Fibroblast of gingiva (primary cell): ENCODE results near the gene ERFL.

Experiments
- DNase-seq: peaks from one replicate; pipeline ENCODE4 v3.0.0-alpha.2; 2011; ENCODE audit warnings: low read depth

ERFL gene

DNA sequence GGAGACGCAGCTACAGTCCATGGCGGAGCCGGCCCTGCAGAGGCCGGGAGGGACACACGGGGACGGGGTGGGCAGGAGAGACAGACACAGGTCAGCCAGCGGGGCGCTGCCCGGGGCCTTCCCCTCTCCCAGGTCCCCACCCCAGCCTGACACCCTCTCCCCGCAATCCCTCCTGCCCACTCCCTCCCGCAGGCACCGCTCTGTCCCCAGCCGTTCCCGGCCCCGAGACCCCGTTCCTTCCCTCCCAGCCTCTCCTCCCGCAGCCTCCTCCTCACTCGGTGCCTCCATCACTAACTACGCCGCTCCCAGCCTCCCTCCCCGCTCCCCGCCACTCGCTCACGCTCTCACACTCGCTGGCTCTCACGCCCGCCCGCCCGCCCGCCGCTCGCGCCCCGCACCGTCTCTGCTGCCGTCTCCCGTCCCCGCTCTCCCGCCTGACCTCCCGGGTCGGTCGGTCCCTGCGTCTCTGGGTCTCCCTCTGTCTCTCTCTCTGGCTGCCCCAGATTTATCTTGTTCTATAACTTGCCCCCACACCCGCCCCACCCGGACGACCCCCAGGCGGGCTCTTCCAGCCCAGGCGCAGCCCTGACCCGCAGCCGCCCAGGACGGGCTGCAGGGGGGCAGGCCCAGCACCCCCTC is 15.2 kb downstream of the ERFL start:
- DNase-seq = no peak

DNA sequence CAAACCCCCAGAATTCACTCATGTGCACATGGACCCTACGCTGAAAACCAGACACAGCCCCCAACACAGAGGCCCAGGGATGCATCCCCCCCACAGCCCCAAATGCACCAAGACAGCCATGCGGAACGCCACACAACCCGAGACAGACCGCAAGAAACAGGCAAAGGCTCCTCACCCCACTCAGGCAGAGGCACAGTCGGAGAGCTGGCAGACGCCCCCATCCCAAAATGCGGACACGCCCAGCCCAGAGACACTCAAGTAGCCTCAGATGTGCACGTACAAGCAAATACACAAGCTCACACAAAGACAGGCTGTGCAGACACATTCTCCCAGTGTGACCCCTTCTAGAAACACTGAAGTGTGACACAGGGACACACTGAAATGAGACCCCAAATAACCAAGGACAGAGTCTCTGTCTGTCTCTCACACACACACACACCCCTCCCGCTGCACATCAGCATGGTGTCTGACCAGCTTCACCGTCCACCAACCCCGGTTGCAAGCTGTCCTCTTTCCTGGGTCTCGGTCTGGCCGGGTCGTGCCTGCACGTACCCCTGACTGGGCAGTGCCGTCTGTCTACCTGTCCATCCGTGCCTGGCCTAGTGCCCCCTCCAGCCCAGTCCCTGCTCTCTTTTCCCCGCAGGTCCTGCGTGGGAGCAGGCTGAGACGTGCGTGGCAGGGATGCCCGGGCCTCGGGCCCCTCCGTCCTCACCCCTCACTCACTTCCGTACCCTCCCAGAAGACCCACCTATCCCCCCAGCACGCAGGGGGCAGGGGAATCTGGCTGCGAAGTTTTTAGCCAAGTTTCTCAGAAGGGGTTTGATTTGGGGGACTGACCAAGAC is 16.1 kb downstream of the ERFL start:
- DNase-seq = no peak

DNA sequence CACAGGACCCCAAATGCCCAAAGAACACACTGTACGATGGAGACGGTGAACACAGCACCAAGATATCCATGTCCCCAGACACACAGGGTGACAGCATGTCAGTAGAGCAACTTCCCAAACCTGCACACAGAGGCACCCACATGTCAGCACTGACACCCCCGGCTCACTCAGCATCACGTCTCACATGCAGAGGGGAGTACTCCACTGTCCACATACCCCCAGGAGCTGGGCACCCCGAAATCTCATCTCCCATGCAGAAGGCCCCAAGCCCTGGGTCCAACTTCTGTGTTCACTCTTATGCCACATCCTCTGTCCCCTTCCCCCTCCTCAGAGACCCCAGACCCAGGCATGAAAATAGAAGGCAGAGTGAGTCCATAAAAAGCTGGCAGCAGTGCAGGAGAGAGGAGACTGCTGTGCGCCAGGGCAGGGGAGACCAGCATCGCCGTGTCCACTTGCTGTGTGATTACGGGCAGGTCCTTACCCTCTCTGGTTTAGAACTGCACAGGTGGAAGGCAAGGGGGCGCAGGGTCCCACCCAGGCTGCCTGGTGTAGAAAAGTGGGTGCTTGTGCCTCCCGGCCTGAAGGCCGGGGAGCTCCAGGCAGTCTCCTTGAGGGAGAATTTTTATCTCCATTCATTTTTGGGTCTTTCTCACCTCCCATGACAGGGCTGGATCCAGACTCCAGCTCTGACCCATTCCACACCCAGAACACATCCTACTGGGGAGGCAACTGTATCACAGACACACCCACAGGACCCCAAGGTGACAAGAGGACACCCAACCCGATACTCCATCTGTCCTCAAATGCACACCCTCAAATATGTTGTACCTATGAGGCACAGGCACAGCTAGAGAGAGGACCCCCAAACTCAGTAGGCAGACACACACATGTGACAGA is 17.0 kb downstream of the ERFL start:
- no peak for DNase-seq

DNA sequence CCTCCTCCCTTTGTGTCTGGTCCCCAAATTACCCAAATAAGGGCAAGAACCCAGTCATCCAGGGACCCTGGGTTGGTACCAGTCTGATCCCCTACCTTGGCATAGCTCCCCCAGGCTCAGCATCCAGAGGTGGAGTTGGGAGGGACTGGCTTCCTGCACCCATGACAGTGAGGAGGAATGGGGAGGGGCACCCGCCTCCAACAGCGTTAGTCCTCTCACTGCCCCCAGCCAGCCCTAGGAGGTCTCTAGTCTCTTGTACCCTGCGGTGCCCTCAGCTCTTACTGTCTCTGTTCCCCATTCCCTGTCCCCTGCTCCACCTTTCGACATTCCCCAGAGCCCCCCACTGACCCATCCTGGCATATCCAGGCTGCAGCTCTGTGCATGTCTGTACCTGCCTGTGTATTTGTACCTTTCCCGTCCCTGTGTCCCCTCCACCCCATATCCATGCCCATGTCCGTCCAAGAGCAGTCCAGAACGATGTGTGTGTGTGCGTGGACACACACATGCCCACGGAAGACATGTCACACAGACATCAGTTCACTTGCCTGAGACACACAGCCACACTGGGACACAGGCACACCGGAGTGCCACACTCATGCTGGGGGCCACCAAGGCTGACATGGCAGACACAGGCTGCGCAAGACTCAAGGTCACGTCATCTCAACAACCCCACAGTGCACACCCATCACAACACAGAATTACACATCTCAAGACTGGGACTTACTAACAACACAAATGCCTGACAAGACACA is 17.8 kb downstream of the ERFL start:
- no peak for DNase-seq

DNA sequence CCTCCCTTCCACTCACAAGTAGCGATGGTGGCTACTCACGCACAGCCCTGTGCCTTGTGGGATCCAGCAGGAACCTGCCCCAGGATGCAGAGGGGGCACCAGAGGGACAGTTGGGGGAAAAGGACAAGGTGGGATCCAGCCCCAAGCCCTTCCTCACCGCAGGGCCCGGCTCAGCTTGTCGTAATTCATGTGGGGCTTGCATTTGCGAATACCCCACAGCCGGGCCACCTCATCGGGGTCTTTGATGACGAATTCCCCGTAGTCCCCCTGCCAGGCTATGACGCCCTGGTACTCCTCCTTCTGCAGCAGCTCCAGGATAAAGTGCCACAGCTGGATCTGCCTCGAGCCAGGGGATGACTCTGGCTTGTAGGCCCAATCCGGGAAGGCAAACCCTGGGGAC is 18.5 kb downstream of the ERFL start:
- no peak for DNase-seq

DNA sequence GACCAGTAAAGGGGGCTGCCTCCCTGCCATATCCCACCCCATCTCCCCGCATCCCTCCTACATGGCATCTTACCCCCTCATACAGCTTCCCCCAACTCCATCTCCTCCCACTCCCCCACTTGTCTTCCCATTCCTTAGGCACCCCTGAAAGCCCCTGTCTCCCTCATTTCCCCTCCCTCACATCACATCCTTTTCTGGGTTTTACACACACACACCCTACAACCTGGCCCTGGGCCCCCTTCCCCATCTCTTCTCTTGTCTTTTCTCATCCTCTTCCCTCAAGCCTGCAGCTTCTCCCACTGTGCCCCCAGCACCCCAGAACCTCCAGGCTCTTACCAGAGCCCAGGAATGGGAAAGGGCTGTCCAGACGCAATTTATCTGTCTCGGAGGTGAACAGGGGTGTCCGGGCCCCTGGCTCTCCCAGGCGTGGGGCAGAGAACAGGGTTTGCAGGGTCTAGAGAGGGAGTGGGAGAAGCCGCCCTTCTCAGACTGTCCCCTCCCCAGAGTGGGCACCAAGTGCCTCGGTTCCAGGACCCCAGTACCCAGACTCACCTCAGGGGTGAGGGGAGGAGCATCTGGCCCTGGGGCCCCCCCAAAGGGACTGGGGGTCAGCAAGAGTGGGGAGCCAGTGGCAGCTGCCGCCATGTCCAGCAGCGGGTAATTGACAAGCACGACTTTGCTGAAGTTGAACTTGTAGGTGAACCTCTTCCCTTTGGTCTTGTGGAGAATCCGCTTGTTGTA is 19.4 kb downstream of the ERFL start:
- DNase-seq = no peak

DNA sequence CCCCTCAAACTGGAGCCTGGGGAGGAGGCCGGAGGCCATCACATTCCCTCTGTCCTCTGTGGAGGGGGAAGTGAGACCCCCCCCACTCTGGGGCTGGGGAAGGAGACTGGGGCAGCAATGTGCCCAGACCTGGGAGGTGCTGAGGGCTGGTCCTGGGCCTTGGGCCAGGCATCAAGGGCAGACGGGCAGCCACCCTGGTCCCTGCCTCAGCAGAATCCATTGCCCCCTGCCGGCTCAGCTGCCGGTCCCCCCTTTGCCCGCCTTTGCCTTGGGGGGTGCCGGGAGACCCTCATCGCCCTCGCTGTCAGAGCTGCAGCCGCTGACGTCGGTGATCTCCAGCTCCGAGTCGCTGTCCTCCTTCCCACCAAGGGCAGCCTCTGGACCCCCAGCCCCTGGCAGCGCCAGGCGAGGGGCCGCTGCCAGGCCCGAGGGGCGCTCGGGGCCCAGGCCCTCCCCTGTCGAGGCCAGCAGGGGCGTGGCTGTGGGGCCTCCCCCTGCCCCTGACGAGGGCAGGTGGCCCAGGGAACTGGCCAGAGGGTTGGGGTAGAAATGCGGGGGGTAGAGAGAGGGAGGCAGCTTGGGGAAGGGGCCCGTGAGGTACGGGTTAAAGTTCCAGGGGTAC is 20.1 kb downstream of the ERFL start:
- no peak for DNase-seq

DNA sequence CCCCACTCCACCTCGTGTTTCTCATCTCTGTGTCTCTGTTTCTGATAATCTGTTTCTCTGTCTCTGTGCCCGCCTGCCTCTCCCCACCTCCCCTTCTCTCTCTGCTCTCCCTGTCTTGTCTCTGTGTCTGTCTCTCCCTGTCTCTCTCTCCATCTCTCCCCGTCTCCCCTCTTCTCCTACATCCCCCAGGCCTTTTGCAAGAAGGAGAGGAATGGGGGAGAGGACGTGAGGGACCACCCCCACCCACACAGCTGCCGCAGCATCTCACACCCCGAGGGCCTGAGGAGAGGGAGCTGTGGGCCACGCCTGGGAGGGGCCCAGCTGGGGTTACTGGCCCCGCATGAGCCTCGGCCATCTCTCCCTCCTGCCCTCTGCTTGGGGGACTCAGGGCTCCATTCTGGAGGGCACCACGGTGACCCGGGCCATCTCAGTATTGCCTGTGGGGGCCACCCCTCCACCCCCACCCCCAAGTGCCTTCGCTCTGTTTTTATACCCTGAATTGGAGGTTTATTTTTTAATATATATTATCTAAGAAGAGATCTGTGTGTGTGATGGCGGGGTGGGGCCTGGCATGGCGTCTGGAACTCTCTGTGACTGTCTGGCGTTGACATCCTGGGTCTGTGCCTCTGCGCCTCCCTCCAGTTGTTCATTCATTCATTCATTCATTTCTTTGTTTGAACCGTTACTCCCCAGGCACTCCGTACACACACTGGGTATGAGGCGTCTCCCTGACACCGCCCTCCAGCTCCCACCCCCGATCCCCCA is 21.2 kb downstream of the ERFL start:
- DNase-seq = no peak

DNA sequence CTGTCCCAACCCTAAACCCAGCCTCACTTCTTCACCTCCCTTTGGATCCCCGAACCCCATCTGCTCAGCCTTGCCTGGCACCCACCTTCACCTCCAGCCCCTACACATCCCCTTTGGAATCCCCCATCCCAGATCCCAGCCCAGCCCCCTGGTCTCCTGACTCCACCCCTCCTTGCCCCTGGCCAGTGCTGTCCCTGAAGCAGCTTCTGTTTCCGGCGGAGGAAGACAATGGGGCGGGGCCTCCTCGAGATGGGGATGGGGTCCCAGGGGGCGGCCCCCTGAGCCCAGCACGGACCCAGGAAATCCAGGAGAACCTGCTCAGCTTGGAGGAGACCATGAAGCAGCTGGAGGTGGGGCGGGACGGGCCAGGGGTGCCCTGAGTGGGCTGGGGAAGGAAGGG is 22.0 kb downstream of the ERFL start:
- DNase-seq = no peak

DNA sequence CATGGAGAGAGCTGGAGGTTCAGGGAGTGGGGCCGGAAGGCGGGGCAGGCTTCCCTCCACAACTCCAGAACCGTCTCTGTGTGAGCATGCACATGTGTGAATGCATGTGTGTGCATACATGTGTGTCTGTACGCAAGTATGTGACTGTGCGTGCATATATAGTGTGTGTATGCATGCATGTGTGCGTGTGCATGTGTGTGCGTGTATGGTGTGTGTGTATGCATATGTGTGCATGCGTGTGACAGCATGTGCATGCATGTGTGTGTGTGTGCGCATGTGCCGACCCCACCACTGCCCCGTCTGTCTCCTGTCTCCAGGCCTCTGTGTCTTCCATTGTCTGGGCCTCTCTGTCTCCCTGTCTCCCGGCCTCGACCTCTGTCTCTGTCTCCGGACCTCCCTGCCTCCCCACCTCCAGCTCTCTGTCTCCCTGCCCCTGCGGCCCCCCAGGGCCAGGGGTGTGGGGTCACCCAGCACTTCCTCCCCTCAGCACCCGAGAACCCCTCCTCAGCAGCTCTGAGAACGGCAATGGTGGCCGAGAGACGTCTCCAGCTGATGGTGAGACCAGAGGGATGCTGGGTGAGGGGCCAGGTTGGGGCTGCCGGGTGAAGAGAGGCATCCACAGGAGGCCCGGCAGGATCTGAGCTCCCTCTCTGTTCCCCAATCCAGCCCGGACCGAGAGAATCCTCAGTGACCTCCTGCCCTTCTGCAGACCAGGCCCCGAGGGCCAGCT is 22.8 kb downstream of the ERFL start:
- no peak for DNase-seq

DNA sequence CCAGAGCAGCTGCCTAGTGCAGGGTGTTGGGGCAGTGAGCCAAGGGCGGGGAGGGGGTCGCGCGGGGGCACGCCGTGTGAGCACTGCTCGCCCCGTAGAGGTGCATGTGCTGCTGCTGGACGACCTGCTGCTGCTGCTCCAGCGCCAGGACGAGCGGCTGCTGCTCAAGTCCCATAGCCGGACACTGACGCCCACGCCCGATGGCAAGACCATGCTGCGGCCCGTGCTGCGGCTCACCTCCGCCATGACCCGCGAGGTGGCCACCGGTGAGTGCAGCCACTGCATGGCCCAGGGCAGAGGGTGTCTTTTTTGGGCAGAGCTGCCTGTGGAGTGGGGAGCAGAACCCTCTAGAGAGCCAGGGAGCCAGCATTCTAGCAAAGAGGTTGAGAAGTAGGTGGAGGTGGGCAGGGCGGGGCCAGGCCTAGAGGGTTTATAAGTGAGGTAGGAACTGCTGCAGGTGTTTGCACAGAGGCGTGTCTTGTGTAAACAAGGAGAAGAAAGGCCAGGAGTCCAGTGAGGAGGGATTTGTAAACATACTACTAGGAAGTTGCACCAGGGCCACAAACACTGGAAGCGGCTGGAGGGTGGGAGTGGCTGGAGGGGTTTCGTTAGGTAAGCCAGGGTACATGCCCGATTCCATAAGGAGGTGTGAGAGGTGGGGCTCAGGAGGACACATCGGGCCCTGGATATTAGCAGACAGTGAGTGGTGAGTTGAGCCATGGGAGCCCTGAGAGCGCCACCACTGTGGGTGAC is 24.0 kb downstream of the ERFL start:
- DNase-seq = no peak

DNA sequence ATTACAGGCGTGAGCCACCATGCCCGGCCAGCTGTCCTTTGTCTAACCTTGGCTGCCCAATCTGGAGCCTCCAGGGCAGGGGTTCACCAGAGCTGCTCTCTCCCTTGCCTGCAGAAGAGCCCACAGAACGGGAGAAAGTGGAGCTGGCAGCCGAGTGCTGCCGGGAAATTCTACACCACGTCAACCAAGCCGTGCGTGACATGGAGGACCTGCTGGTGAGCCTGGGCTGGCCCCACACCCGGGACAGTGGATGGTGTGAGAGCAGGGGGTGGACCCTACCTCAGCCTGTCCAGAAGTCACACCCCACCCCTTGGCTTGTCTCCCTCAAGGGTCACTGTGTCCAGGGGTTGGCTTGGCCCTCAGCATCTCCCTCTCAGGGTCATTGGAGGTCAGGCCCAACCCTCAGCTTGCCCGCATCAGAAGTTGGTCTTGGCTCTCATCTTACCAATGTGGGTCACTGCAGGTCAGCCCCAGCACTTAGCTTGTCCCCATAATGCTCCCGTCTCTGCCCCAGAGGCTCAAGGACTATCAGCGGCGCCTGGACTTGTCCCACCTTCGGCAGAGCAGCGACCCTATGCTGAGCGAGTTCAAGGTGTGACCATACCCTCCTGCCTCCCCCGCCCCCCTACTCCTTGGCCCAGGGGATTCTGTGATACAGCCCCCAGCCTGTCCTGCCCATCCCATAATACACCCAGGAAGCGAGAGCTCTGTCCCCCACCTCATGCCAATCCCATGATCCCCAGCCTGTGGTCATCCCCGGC is 24.9 kb downstream of the ERFL start:
- DNase-seq = no peak

DNA sequence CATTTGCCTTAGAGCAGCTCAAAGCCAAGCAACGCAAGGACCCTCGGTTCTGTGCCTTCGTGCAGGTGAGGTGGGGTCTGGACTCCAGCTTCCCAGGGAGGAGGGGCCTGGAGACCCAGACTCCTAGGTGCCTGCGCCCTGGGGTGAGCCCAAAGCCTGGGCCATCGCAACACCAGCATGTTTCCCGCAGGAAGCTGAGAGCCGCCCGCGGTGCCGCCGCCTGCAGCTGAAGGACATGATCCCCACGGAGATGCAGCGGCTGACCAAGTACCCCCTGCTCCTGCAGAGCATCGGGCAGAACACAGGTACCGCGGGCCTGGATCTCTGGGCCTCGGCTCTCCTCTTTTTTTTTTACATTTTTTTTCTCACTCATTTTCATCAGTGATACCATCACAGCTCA is 25.7 kb downstream of the ERFL start:
- DNase-seq = no peak

DNA sequence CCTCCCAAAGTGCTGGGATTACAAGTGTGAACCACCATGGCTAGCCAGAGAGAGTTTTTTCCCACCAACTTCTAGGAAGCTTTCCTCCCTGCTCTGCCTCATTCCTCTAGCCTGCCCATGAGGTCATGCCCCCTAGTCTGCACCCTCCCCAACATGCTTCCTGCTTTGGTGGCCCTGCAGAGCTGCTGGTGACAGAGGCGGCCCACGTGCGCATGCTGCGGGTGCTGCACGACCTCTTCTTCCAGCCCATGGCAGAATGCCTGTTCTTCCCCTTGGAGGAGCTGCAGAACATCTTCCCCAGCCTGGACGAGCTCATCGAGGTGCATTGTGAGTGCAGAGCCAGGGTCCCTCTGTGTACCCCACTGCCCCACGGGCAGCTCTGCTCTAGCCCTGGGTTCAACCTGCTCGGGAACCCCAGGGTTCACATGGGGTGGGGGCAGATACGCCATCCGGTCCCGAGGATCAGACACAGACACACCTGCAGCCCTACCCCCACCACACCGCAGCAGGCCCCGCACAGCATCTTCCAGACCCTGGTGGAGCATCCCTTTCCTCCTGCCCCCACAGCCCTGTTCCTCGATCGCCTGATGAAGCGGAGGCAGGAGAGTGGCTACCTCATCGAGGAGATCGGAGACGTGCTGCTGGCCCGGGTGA is 26.4 kb downstream of the ERFL start:
- DNase-seq = no peak

DNA sequence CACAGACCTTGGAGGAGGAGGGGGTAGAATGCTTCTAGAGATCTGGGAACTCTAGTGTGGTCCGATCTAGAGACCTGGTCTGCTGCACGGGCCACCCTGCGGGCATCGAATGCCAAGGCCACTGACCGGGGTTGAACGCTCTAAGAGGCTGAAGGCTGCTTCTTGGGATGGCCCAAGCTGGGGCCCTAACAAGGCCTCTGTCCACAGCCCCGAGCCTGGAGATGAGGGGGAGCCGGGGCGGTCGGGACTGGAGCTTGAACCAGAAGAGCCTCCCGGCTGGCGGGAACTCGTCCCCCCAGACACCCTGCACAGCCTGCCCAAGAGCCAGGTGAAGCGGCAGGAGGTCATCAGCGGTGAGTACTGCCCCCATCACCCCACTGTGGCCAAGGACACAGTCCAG is 30.0 kb downstream of the ERFL start:
- no peak for DNase-seq

DNA sequence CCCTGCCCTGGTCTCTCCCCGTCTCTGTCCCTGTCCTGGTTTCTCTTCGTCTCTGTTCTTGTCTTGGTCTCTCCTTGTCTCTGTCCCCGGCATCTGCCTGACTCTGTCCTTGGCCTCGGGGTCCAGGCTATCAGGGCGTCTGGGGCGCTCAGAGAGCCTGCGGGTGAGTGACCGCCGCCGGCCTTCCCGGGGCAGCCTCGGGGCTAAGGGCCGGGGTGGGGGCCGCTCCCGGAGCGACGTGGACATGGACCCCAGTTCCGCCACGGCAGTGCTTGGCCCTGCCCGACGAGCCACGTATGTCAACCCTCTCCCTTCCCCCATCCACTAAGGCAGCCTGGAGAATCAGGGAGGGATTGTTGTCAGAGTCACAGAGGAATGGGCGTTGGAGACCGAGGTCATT is 30.4 kb downstream of the ERFL start:
- no peak for DNase-seq

DNA sequence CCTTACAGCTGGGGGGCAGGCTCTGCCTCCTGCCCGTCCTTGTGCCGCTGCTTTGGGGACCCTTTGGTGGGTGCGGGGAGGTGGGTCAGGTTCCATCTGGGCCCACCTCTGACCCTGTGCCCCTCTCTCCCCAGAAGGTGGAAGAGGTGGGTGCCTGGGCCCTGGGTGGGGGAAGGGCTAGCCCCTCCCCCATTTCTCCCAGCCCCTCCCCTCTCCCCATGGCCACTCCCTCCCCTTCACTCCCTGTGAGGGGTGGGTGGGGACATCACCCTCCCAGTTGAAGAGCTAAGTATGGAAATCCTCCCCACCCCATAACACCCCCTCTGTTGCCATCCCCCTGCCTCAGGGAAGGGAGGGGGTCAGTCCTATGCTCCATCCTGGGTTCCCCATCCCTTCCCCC is 31.1 kb downstream of the ERFL start:
- no peak for DNase-seq
